GM23338 (cell line): Measurements from ENCODE around the gene COL4A6. TPM values are rescaled to one million over a fixed set of nuclear protein-coding genes. Genes with fewer than 3 reads are reported as not detected.

Experiments used
- CREB1 ChIP-seq: fragments of 250-450 bp; sonication (Bioruptor Pico); IDR thresholded peaks from 2 replicates; pipeline ENCODE4 v1.5.0; 2020; ENCODE audit warnings: low read depth, mild to moderate bottlenecking, moderate library complexity
- EZH2 ChIP-seq: fragments of 200-600 bp; sonication (generic); IDR thresholded peaks from one replicate; pipeline ENCODE4 v1.8.0; 2017; ENCODE audit warnings: antibody characterized with exemption, mild to moderate bottlenecking, low read depth; ENCODE audit not compliant: unreplicated experiment
- EZH2phosphoT487 ChIP-seq: fragments of 200-600 bp; sonication (generic); IDR thresholded peaks from one replicate; pipeline ENCODE4 v1.8.1; 2018; ENCODE audit warnings: antibody characterized with exemption; ENCODE audit not compliant: unreplicated experiment
- JUNB ChIP-seq: IDR thresholded peaks from one replicate; pipeline ENCODE4 v1.6.1; 2016; ENCODE audit warnings: antibody characterized with exemption; ENCODE audit not compliant: unreplicated experiment
- NANOG ChIP-seq: IDR thresholded peaks from 2 replicates; pipeline ENCODE4 v1.6.1; 2016; ENCODE audit warnings: antibody characterized with exemption, borderline replicate concordance
- POLR2AphosphoS5 ChIP-seq: IDR thresholded peaks from 2 replicates; pipeline ENCODE4 v1.6.1; 2016; ENCODE audit warnings: antibody characterized with exemption, low read depth
- STAT1 ChIP-seq: IDR thresholded peaks from one replicate; pipeline ENCODE4 v1.6.1; 2016; ENCODE audit warnings: antibody characterized with exemption; ENCODE audit not compliant: unreplicated experiment
- polyA plus RNA-seq: library from polyadenylated mRNA; unstranded; fragments of >200 nt; fragmentation: Nextera tagmentation; extraction: Ambion mirVana; gene quantifications from 2 replicates; pipeline ENCODE4 v1.2.1, GENCODE V29; 2016
- total RNA-seq: library from RNA; depleted of rRNA; stranded (reverse); fragments of >200 nt; shearing (Covaris generic); gene quantifications from 2 replicates; pipeline ENCODE4 v1.2.3, GENCODE V29; 2014
- TF ChIP-seq, protein P1 (sequence below): fragments of 250-450 bp; sonication (Bioruptor Pico); IDR thresholded peaks from 2 replicates; pipeline ENCODE4 v1.5.0; 2020; ENCODE audit warnings: mild to moderate bottlenecking, moderate library complexity
- TF ChIP-seq, protein P2 (sequence below), 2 experiments: fragments of 200-600 bp in 1 of 2; sonication (generic) in 1 of 2; conservative IDR thresholded peaks; 2 replicates each; pipeline versions ENCODE4 v1.5.1 to v1.6.1; 2016 to 2017; ENCODE audit warnings: antibody characterized with exemption in 2 of 2, low read depth in 2 of 2, mild to moderate bottlenecking in 2 of 2, moderate library complexity in 1 of 2
- TF ChIP-seq, protein P3 (sequence below): IDR thresholded peaks from 2 replicates; pipeline ENCODE4 v1.6.1; 2016; ENCODE audit warnings: antibody characterized with exemption

COL4A6 gene
- total and polyA plus RNA-seq, 2 experiments from 2014 or later: 4.1 to 15.2 TPM

DNA sequence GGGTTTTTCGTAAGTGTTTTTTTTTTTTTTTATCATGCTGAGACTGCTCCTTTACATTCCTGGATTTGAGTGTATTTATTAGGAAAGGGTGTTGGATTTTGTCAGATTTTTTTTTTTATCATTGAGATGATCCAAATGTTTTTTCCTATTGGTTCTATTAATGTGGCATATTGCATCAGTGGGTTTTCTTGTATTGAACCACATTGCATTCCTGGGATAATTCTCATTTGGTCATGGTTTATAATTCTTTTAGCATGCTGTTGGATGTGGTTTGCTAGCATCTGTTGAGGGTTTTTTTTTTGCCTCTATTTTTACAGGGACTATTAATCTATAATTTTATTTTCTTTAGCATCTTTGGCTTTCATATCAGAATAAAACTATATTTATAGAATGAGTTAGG is 30.3 kb upstream of the COL4A6 start (continued):
- TF ChIP-seq, protein P1, sequence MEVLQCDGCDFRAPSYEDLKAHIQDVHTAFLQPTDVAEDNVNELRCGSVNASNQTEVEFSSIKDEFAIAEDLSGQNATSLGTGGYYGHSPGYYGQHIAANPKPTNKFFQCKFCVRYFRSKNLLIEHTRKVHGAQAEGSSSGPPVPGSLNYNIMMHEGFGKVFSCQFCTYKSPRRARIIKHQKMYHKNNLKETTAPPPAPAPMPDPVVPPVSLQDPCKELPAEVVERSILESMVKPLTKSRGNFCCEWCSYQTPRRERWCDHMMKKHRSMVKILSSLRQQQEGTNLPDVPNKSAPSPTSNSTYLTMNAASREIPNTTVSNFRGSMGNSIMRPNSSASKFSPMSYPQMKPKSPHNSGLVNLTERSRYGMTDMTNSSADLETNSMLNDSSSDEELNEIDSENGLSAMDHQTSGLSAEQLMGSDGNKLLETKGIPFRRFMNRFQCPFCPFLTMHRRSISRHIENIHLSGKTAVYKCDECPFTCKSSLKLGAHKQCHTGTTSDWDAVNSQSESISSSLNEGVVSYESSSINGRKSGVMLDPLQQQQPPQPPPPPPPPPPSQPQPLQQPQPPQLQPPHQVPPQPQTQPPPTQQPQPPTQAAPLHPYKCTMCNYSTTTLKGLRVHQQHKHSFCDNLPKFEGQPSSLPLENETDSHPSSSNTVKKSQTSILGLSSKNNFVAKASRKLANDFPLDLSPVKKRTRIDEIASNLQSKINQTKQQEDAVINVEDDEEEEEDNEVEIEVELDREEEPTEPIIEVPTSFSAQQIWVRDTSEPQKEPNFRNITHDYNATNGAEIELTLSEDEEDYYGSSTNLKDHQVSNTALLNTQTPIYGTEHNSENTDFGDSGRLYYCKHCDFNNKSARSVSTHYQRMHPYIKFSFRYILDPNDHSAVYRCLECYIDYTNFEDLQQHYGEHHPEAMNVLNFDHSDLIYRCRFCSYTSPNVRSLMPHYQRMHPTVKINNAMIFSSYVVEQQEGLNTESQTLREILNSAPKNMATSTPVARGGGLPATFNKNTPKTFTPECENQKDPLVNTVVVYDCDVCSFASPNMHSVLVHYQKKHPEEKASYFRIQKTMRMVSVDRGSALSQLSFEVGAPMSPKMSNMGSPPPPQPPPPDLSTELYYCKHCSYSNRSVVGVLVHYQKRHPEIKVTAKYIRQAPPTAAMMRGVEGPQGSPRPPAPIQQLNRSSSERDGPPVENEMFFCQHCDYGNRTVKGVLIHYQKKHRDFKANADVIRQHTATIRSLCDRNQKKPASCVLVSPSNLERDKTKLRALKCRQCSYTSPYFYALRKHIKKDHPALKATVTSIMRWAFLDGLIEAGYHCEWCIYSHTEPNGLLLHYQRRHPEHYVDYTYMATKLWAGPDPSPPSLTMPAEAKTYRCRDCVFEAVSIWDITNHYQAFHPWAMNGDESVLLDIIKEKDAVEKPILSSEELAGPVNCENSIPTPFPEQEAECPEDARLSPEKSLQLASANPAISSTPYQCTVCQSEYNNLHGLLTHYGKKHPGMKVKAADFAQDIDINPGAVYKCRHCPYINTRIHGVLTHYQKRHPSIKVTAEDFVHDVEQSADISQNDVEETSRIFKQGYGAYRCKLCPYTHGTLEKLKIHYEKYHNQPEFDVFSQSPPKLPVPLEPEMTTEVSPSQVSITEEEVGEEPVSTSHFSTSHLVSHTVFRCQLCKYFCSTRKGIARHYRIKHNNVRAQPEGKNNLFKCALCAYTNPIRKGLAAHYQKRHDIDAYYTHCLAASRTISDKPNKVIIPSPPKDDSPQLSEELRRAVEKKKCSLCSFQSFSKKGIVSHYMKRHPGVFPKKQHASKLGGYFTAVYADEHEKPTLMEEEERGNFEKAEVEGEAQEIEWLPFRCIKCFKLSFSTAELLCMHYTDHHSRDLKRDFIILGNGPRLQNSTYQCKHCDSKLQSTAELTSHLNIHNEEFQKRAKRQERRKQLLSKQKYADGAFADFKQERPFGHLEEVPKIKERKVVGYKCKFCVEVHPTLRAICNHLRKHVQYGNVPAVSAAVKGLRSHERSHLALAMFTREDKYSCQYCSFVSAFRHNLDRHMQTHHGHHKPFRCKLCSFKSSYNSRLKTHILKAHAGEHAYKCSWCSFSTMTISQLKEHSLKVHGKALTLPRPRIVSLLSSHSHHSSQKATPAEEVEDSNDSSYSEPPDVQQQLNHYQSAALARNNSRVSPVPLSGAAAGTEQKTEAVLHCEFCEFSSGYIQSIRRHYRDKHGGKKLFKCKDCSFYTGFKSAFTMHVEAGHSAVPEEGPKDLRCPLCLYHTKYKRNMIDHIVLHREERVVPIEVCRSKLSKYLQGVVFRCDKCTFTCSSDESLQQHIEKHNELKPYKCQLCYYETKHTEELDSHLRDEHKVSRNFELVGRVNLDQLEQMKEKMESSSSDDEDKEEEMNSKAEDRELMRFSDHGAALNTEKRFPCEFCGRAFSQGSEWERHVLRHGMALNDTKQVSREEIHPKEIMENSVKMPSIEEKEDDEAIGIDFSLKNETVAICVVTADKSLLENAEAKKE: no peak
- TF ChIP-seq, protein P2, sequence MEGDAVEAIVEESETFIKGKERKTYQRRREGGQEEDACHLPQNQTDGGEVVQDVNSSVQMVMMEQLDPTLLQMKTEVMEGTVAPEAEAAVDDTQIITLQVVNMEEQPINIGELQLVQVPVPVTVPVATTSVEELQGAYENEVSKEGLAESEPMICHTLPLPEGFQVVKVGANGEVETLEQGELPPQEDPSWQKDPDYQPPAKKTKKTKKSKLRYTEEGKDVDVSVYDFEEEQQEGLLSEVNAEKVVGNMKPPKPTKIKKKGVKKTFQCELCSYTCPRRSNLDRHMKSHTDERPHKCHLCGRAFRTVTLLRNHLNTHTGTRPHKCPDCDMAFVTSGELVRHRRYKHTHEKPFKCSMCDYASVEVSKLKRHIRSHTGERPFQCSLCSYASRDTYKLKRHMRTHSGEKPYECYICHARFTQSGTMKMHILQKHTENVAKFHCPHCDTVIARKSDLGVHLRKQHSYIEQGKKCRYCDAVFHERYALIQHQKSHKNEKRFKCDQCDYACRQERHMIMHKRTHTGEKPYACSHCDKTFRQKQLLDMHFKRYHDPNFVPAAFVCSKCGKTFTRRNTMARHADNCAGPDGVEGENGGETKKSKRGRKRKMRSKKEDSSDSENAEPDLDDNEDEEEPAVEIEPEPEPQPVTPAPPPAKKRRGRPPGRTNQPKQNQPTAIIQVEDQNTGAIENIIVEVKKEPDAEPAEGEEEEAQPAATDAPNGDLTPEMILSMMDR (conservative IDR thresholded peaks at IDR 0.05; ENCODE audit: low read depth in 2 of 2): no peak
- TF ChIP-seq EZH2phosphoT487 (no peak), EZH2 (no peak), STAT1 (no peak), JUNB (no peak), CREB1 (CRISPR knock-in tag) (no peak), POLR2AphosphoS5 (no peak), NANOG (no peak)
- TF ChIP-seq, protein P3, sequence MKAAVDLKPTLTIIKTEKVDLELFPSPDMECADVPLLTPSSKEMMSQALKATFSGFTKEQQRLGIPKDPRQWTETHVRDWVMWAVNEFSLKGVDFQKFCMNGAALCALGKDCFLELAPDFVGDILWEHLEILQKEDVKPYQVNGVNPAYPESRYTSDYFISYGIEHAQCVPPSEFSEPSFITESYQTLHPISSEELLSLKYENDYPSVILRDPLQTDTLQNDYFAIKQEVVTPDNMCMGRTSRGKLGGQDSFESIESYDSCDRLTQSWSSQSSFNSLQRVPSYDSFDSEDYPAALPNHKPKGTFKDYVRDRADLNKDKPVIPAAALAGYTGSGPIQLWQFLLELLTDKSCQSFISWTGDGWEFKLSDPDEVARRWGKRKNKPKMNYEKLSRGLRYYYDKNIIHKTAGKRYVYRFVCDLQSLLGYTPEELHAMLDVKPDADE: no peak
